DND-41 (cell line): ENCODE measurements around the gene WNK1.

Experiments used
- EZH2 ChIP-seq: IDR thresholded peaks from 3 replicates; pipeline ENCODE4 v1.6.1; 2012; ENCODE audit warnings: borderline replicate concordance, low read depth, mild to moderate bottlenecking, moderate library complexity, low read length, inconsistent platforms; ENCODE audit not compliant: severe bottlenecking
- TF ChIP-seq, protein P1 (sequence below): IDR thresholded peaks from 2 replicates; pipeline ENCODE4 v1.5.1; 2012; ENCODE audit warnings: borderline replicate concordance, low read length, moderate library complexity, mild to moderate bottlenecking; ENCODE audit not compliant: poor library complexity, severe bottlenecking; ENCODE audit errors: extremely low read depth

- TF ChIP-seq, protein P1, sequence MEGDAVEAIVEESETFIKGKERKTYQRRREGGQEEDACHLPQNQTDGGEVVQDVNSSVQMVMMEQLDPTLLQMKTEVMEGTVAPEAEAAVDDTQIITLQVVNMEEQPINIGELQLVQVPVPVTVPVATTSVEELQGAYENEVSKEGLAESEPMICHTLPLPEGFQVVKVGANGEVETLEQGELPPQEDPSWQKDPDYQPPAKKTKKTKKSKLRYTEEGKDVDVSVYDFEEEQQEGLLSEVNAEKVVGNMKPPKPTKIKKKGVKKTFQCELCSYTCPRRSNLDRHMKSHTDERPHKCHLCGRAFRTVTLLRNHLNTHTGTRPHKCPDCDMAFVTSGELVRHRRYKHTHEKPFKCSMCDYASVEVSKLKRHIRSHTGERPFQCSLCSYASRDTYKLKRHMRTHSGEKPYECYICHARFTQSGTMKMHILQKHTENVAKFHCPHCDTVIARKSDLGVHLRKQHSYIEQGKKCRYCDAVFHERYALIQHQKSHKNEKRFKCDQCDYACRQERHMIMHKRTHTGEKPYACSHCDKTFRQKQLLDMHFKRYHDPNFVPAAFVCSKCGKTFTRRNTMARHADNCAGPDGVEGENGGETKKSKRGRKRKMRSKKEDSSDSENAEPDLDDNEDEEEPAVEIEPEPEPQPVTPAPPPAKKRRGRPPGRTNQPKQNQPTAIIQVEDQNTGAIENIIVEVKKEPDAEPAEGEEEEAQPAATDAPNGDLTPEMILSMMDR, result no peak
- no peak for TF ChIP-seq EZH2
Measured at GRCh38 chr12:954741-955140, 202.4 kb downstream of the WNK1 start.
